ENCODE results near the gene GGT5.
"Not testable (repeated sequence)": the region's sequence is repeated elsewhere in the genome, so short reads cannot be mapped to it uniquely, and the experiment has no call there.

- TF ChIP-seq TAF1, POLR2AphosphoS5 (IDR thresholded peaks at IDR 0.05; ENCODE audit: low read depth, low read length): not testable (repeated sequence)
Observed at GRCh38 chr22:24210409-24210808, 34.5 kb downstream of the GGT5 start.

Measured in GM12891 (cell line).